NT2/D1 (cell line): ENCODE results near the gene SEL1L3.

Experiments
- DNase-seq: peaks from one replicate; pipeline ENCODE4 v3.0.0-alpha.2; 2011; ENCODE audit warnings: low read depth, low spot score
- H3K27me3 ChIP-seq: 2 replicates; pipeline ENCODE4 v1.6.0; 2011; ENCODE audit warnings: mild to moderate bottlenecking; ENCODE audit not compliant: insufficient read length, insufficient read depth
- H3K36me3 ChIP-seq: 2 replicates; pipeline ENCODE4 v1.6.1; 2011; ENCODE audit warnings: mild to moderate bottlenecking, low read length, mixed read lengths; ENCODE audit not compliant: insufficient read depth, insufficient read length
- H3K4me1 ChIP-seq: 2 replicates; pipeline ENCODE4 v1.5.1; 2011; ENCODE audit not compliant: insufficient read depth, insufficient read length
- H3K4me3 ChIP-seq: 2 replicates; pipeline ENCODE4 v1.5.1; 2011; ENCODE audit warnings: low read depth; ENCODE audit not compliant: insufficient read length
- H3K9ac ChIP-seq: 2 replicates; pipeline ENCODE4 v1.6.0; 2011; ENCODE audit warnings: low read depth; ENCODE audit not compliant: insufficient read length
- H3K9me3 ChIP-seq: 2 replicates; pipeline ENCODE4 v1.5.1; 2011; ENCODE audit warnings: mild to moderate bottlenecking, low read length; ENCODE audit not compliant: insufficient read depth
- SUZ12 ChIP-seq: IDR thresholded peaks from 2 replicates; pipeline ENCODE4 v1.6.1; 2011; ENCODE audit not compliant: insufficient read length, insufficient read depth; ENCODE audit errors: extremely low read depth
- YY1 ChIP-seq: IDR thresholded peaks from 2 replicates; pipeline ENCODE4 v1.6.1; 2011; ENCODE audit not compliant: insufficient read length, insufficient read depth
- ZNF274 ChIP-seq: IDR thresholded peaks from 2 replicates; pipeline ENCODE4 v1.6.1; 2011; ENCODE audit warnings: mild to moderate bottlenecking, low read depth, low read length

Gene SEL1L3

DNA sequence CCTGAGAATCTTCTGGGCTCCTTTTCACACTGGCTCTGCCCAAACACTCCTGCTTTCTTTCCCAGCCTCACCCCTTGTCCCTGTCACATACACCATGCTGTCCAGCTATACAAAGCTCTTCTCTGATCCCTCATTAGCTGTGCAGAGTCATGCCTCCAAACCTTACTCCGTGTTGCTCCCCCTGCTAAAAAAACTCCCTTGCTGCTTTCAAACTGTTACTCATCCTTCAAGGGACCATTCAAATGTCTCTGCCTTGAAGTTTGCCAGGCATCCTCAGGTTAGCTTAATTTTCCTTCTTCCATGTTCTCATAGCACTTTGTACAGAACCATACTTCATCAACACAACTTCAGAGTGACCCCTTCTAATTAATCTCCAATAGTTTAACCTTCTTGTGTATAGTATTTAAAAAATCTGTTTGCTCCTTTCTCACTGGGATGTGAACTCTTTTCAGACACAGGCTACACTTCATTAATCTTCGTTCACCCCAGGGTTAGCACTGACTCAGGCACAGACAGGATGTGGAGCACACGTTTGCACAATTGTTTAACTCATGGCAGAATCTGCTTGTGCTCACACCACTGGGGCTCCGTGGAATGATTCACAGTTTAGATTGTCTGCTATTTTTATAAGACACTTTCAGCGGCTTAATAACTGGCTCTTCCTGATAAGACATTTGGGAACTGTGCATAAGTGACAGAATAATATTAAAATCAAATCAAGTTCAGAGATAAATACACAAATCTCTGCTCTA, 21.4 kb upstream of the SEL1L3 start:
- Histone ChIP-seq H3K4me1 (no peaks in the 10 kb centered on the region), H3K4me3 (no peak overlapping the region), H3K27me3 (no peaks in the 10 kb centered on the region), H3K9ac (no peak overlapping the region), H3K9me3 (no peaks in the 10 kb centered on the region), H3K36me3 (no peaks in the 10 kb centered on the region)
- no peak for TF ChIP-seq SUZ12
- no peak for DNase-seq

DNA sequence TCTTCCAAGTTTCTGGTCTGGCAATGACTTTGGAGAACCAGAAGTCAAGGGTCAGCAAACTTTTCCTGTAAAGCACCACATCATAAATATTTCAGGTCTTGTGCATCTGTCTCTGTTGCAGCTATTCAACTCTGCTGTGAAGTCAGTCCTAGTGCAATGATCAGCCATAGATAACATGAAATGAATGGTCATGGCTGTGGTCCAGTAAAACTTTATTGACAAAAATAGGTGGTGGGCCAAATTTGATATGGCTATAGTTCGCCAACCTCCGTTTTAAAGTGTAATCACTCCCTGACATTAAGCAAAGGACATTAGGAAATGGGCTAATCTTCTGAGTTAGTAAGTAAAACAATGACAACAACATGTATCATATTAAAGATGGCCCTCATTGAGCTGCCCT, 20.8 kb upstream of the SEL1L3 start:
- no peak for TF ChIP-seq SUZ12
- TF ChIP-seq ZNF274, result no peak
- no peak for TF ChIP-seq YY1
- Histone ChIP-seq H3K4me1 (no peaks in the 10 kb centered on the region), H3K9me3 (no peaks in the 10 kb centered on the region), H3K9ac (no peak overlapping the region), H3K4me3 (no peak overlapping the region), H3K27me3 (no peaks in the 10 kb centered on the region), H3K36me3 (no peaks in the 10 kb centered on the region)
- no peak for DNase-seq

DNA sequence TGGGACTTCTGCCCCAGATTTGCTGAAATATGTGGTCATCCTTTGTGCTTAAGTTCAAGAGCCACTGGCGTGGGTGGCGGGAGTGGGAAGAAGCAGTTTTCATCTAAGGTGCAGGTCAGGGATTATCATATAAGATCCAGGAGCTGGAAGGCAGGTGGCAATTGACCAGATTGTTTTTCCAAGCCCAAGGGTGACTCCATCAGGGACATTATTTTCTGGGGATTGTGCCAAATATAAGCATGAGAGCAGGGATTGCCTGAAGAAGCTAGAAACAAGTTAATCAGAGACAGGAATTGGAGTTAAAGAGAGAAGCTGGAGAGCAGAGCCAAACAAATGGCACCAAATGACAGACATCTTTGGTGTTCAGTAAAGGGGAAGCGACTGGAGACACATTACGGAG, 19.4 kb upstream of the SEL1L3 start:
- H3K9ac ChIP-seq, result no peak overlapping the region
- no peaks in the 10 kb centered on the region for H3K27me3 ChIP-seq
- no peaks in the 10 kb centered on the region for H3K9me3 ChIP-seq
- H3K4me1 ChIP-seq, result no peaks in the 10 kb centered on the region
- H3K36me3 ChIP-seq, result no peaks in the 10 kb centered on the region
- DNase-seq, result no peak
- no peak overlapping the region for H3K4me3 ChIP-seq
- TF ChIP-seq ZNF274 (no peak), YY1 (no peak), SUZ12 (no peak)

DNA sequence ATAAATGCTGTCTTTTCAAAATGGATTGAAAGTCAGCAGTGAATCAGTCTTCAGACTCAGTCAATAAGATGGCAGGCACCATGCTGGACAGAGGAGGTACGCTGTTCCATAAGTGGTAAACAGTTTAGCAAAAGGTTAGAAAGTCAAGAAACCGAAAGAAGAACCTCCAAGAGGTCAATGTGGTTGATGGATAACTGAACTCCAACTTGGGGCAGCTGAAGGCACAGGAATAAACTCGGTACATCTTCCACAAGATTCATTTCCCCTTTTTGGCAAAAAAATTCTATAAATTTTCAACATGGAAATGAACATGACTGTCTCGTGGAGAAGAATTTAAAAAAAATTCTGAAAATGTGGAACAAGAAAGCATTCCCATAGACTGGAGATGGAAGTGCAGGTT, 18.4 kb upstream of the SEL1L3 start:
- H3K4me3 ChIP-seq, result no peak overlapping the region
- no peaks in the 10 kb centered on the region for H3K9me3 ChIP-seq
- H3K9ac ChIP-seq, result no peak overlapping the region
- no peaks in the 10 kb centered on the region for H3K4me1 ChIP-seq
- H3K36me3 ChIP-seq, result no peaks in the 10 kb centered on the region
- no peaks in the 10 kb centered on the region for H3K27me3 ChIP-seq
- TF ChIP-seq ZNF274 (no peak), SUZ12 (no peak), YY1 (no peak)
- DNase-seq, result no peak

DNA sequence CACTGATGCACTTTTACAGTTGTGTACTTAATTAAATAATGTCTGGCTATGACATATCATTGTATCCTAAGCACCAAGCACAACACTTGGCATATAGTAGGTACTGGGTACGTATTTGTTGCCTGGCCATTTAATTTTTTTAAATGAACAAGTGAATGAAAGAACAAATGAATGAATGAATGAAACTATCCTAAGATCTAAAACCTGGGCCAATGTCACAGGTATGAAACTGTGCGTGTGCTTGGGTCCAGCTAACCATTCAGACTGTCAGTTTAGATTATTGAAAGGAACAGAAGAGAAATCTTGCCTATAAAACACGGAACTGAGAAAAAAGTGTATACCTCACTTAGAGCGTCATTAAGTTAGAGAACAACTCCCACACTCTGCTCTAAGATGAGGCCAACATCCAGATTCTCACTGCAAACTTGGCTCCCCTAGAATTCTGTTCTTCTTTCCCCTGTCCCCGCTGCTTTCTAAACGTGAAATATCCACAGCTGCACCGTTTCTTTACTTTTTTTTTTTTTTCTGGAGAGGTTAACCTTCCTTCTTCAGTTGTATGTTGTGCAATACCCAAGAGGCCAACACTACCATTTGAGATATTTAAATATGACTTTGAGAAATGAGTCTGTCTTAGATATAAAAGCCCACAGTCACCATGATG, 17.3 kb upstream of the SEL1L3 start:
- Histone ChIP-seq H3K4me3 (no peak overlapping the region), H3K9ac (no peak overlapping the region), H3K36me3 (no peaks in the 10 kb centered on the region), H3K4me1 (no peaks in the 10 kb centered on the region), H3K9me3 (no peaks in the 10 kb centered on the region), H3K27me3 (no peaks in the 10 kb centered on the region)
- DNase-seq, result no peak
- TF ChIP-seq ZNF274 (no peak), YY1 (no peak), SUZ12 (no peak)

DNA sequence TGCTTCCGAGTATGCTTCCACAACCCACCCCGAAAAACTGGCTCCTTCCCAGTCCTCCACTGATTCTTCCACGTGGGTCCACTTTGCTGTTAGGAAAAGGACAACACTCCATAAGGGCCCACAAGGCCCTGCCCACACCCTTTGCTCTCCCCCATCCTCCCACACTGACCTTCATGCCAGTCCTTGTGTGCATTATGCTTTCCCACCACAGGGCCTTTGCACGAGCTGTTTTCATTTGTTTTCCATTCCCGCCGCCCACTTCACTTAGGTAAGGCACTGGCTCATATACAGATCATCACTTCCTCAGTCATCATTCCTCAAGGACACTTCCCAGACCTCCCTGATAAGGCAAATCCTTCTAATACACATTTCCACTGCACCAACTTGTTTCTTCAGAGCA, 16.8 kb upstream of the SEL1L3 start:
- TF ChIP-seq YY1, result no peak
- TF ChIP-seq ZNF274, result no peak
- TF ChIP-seq SUZ12, result no peak
- DNase-seq, result no peak
- no peaks in the 10 kb centered on the region for H3K9me3 ChIP-seq
- no peaks in the 10 kb centered on the region for H3K4me1 ChIP-seq
- H3K27me3 ChIP-seq, result no peaks in the 10 kb centered on the region
- no peaks in the 10 kb centered on the region for H3K36me3 ChIP-seq
- no peak overlapping the region for H3K9ac ChIP-seq
- no peak overlapping the region for H3K4me3 ChIP-seq

DNA sequence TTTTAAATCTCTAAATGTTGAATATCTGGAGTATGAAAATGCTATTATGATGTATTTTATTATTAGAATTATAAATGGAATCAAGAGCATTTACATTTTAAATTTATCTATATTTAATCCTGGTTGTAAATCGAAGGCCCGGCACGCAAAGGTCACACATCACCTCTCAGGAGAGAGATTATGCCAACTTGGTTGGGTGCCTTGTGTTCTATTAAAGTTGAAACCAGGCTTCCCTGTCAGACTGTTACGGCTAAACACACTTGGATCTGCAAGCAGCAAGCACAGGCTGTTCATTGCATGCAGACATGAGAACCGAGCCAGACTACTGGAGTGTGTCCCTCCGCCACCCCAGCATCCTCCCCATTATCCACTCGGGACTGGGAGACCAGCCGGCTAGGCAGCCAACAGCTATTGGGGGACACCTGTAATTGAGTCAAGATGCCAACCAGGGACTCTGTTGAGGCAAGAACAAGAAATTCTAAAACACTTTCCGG, 16.4 kb upstream of the SEL1L3 start:
- Histone ChIP-seq H3K4me1 (no peaks in the 10 kb centered on the region), H3K9me3 (no peaks in the 10 kb centered on the region), H3K4me3 (no peak overlapping the region), H3K27me3 (no peaks in the 10 kb centered on the region), H3K9ac (no peak overlapping the region), H3K36me3 (no peaks in the 10 kb centered on the region)
- no peak for TF ChIP-seq YY1
- no peak for DNase-seq
